ENCODE results near the gene ZNF688.
"Not testable (repeated sequence)": the region's sequence is repeated elsewhere in the genome, so short reads cannot be mapped to it uniquely, and the experiment has no call there.

Gene ZNF688

DNA sequence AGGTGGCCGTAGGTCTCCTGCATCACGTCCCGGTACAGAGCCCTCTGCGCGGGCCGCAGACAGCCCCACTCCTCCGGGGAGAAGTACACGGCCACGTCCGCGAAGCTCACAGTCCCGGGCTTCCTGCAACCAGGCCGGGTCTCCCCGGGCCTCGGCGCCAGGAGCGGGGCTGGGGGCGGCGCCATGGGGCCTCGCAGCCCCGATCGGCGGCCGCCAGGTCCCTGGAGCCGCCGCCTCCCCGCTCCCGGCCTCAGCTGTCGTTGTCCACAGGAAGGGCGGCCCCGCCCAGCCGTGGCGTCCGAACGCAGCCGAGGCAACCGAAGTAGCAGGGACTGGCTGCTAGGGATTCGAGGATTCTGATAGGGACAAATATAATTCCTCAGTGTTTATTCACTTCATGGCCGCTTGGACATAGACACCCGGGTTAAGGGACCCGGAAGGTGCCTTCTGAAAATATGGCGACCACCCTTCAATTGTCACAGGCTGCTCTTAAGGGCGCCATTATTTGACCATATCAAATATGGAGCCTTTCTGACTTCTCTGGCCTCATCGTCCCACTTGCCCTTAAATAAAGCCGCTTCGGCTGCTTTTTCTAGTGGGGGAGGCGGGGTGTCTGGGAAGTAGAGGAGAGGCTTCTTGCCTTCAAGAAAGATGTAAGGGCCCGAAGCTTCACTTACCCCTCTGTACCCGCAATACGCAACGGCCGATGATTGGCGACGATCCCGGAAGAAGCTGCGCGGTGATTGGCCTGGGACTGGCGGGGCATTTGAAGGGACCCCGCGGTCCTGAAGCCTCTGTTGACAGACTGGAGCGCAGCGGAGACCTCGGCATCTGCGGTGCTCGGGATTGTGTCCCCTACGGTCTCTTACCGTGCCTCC, at the start of gene ZNF688:
Gene ZNF688, minus strand, starts transcription at position 270 of the 878 bp plus-strand sequence. Its CDS starts 85 bp downstream, at position 185.
- peak; percentile 78 for DNase-seq

DNA sequence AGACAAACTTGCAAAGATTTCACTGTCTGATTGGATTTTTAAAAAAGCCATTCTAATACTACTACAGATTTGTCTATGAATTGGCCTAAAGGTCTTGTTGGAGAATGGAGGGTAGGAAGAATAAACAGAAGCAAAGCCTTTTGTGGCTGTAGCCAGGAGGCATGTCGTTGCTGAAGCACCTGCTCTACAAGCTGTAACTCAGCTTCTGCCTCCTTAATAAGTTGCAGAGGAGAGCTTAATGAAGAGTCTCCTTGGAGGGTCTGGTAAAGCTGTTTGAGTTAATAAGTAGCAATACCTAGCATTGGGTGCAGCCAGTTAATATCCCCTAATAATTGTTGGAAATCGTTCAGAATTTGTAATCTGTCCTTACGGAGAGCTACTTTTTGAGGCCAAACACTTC, 48.7 kb upstream of the ZNF688 start:
- DNase-seq = no peak

DNA sequence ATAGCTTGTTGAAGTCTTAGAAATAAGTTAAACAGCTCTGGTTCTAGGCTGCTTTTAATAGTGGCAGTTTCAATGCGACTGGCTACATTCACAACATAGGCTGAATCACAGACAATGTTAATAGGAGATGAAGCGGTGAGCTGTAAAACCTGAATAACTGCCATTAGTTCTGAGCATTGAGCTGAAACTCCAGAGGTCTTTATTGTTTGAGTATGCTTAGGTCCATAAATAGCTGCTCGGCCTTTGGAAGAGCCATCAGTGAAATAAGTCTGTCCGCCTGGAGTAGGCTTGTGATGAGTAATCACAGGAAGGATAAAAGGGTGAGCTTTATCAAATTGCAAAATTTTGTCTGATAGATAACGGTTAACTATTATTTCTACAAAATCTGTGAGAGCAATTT, 48.1 kb upstream of the ZNF688 start:
- DNase-seq = no peak

DNA sequence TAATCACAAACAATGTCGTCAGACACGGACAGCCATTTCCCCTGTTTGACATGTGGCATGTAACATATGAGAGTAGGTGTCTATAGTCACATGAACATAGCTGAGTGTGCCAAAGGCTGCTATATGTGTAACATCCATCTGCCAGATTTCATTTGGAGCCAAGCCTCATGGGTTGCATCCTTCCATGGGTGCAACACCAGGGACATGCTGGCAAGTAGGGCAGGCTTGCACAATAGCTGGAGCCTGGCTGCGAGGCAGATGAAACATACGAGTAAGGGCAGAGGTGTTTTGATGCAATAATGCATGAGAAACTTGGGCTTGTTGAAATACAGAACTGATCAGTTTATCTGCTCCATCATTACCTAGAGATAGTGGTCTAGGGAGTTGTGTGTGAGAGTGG, 47.7 kb upstream of the ZNF688 start:
- no peak for DNase-seq

DNA sequence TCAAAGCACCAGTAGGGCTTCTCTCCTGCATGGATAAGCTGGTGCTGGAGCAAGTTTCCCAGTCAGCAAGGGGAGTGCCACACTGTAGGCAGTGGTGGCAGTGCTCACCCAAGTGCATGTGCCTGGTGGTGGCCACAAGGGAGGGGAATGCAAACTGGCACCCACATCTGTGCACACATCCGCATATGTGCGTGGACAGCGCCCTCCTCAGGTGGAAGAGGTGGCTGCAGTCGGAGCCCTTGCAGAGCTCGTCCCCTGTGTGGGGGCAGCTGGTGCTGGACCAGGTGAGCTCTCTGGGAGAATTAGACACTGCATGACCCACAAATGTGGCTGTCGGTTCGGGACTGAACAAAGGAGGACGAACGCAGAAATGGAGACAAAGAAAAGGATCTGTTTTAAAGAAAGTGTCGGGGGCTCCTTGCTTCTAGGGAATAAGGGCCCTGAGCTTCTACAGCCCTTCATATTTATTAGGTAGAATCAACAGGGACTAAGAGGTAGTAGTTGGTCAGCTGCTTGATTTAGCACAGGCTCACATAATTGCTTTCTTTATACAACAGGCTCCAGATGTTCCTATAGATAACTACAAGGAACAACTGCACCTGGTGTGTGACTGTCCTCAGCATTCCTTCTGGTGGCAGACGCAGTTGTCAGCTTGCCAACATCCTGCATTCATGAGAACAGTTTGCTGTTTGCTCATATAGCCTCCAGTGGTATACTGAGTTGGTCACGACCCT, 44.0 kb upstream of the ZNF688 start:
- DNase-seq = peak; percentile 42

DNA sequence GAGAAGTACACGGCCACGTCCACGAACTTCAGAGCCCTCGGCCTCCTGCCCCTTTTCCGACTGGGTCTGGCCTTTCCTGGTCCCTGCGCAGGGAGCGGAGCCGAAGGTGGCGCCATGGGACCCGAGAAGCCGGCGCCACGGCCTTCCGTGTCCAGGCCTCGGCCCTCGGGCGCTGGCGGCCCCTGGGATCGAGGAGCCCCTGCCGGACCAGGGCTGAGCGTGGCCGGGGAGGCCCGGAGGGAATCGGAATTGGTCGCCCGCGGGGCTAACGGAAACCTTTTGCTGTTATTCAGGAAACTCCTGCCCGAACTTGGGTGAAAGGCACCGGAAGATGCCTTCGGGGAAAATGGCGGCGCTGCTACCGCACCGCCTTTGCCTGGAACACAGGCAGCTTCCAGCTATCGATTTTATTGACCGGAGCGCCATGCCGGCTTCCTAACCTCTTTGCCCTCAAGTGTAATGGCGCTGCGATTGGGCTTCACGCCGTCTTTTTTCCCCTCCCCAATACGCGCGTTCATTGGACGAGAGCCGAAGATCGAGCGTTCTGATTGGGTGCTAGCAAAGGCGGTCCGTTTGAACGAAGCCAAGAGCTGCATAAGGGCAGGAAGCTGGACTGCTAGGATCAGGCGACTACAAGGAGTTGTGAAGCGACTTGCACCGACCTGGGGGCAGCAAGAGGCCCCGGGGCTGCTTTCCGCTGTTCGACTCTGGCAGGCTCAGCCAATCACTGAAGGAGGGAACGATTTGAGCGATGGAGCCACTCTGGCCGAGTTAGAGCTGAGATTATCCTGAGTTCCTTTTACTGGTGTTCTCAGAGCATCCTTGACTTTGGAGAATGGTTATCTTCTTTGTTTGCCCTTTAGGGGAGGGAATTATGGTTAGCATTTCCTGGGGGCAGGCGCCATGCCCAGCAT, 38.7 kb upstream of the ZNF688 start, which contains the start of gene ZNF689:
Gene ZNF689, minus strand, starts transcription at position 464 of the 914 bp plus-strand sequence. Its CDS starts 348 bp downstream, at position 116.
- peak; percentile 72 for DNase-seq

DNA sequence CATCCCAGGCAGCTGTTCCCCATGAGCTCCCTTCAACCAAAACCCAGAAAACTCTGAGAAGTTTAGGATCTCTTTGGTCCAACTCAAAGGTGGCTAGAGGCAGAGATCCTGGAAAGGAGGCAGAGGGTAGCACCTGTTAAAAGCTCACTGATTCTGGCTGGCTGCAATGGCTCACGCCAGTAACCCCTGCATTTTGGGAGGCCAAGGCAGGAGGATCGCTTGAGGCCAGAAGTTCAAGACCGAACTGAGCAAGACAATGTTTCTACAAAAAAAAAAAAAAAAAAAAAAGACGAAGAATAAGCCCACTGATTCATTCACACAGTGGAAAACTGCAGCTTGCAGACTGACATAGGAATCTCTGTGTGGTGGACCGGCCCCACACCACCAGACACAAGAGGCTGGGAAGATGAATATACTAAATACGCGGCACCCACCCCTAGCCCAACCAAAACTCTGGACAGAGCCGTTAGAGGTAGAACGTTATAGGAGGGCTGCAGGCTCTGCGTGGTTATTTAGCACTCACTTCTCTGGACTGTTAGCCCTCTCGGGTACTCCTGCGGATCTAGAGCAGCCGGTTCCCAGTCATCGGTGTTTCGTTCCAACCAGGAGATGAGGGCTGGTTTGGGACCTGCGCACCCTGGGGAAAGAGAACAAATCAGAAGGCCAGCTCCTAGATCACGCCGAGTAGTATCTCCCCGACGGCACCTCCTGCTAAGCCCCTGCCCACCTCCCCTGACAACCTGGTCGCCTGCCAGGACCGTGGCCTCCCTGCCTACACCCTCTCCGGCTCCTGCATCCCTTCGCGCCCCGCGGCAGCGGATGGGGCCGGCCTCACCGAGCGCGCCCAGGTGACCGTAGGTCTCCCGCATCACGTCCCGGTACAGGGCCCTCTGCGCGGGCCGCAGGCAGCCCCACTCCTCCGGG, 37.8 kb upstream of the ZNF688 start:
- DNase-seq = peak; percentile 27

DNA sequence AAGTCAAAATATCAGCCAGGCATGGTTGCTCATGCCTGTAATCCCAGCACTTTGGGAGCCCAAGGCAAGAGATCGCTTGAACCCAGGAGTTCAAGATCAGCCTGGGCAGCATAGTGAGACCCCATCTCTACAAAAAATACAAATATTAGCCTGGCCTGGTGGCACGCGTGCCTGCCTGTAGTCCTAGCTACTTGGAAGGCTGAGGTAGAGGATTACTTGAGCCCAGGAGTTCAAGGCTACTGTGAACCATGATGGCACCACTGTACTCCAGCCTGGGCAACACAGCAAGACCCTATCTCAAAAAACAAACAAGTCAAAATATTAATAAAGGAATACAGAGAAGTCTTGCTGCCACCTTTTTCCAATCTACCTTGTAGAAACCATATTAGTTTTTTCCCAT, 34.5 kb upstream of the ZNF688 start:
- DNase-seq = no peak

DNA sequence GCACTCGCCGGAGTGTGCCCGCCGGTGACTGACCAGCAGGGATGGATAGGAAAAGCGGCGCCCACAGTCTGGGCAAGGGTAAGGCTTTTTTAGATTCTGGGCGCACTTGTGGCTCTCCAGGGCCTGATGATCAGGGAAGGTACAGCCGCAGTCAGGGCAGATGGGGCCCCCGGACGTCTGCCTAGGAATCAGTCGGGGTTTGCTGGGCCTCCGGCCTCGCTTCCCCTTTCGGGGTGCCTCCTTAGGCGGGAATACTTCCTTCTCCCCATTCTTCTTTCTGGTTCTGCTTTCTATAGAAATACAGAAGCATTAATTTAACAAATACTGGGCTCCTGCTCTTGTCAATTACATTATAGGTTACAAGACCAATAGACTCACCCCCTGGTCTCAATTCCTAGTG, 33.6 kb upstream of the ZNF688 start:
- no peak for DNase-seq

DNA sequence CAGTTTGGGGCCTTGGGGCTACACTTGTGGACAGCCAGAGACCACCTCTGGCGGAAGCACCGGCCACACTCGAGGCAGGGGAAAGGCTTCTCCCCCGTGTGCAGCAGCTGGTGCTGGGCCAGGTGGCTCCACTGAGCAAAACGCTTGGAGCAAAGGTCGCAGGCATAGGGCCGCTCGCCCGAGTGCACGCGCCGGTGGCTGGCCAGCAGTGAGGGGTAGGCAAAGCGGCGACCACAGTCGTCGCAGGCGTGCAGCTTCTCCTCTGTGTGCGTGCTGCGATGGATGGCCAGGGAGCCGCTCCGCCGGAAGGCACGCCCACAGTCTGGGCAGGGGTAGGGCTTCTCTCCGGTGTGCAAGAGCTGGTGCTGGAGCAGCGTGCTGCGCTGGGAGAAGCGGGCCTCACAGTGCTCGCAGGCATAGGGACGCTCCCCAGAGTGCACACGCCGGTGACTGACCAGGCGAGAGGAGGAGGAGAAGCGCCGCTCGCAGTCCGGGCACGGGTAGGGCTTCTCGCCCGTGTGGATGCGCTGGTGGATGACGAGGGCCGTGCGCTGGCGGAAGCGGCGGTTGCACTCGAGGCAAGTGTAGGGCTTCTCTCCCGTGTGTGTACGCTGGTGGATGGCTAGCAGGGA, 32.9 kb upstream of the ZNF688 start:
- DNase-seq = no peak

DNA sequence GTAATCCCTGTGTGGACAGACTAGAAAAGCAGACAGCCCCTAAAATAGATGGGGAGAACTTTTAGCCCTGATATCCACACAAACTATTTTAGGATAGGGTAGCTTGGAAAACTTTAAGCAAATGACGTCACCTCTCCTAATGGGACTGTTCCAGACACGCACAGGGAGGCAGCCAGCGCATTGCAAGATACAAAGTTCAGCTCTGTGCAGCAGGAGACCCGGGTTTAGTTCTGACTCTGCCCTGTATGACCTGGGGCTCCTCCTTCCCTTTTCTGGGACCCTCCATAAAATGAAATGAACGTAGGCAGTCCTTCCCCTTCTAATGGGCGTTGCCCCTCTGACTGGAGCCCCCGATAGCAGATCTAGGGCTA, 32.4 kb upstream of the ZNF688 start:
- no peak for DNase-seq

DNA sequence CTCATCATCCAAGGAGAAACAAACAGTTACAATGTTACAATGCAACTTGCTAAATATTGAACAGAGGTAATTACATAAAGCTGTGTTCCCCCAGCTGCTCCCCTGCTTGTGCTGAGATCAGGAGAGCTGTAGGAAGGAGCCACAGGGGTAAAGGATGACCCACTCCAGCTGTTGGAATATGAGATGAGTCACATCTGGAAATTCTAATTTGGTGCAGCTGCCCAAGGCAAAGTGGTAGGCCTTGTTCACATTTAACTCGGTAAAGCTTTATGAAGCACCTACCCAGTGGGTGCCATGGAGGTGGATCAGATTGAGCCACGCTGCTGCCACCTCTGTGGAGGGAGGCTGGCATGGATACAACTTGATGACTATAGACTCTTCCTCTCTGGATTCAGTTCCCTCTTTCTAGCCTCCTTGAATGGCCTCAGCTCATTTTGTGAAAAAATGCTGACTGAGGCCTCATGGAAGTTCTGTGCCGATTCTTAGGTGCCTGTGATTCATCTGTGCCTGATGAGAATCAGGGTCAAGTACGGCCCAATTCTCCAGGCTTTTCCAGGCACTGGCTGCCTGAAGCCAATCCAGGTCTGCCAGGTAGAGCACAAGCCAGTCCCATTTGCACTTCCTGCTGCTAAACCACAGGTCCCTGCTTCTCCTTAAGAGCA, 31.2 kb upstream of the ZNF688 start:
- DNase-seq = no peak

DNA sequence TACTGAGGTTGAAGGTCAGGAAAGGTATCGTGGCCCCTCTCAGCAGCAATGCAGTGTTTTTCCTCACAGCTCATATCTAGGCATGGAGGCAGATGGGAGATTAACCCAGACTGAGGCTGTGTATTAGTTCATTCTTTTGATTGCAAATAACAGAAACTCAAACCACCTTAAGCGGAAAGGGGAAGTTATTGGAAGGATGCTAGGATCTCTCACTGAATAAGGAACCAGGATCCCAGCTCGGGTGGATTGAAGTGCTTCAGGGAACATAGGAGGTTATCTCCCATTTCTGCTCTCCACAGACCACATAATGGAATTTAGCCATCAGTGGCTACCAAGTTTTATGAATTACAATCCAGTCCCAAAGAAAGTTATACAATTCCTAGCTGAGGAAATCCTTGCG, 30.5 kb upstream of the ZNF688 start:
- DNase-seq = no peak

DNA sequence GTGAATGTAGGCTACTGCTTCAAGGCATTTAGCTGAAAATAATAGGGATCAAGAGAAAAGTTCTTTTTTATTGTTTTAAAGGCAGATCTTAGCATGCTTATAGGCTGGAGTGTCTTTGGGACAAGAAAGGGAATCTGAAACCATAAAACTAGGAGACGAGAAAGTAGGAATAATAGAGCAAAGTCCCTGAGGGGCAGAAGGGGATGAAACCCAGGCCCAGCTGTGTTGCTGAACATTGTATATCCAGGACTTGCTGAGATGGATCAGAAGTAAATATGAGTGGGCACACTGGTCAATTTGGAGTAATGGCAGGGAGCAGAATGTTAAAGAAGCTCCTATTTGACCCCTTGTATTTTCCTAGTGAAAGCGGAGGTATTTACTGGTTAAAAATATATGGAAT, 29.4 kb upstream of the ZNF688 start:
- no peak for DNase-seq

DNA sequence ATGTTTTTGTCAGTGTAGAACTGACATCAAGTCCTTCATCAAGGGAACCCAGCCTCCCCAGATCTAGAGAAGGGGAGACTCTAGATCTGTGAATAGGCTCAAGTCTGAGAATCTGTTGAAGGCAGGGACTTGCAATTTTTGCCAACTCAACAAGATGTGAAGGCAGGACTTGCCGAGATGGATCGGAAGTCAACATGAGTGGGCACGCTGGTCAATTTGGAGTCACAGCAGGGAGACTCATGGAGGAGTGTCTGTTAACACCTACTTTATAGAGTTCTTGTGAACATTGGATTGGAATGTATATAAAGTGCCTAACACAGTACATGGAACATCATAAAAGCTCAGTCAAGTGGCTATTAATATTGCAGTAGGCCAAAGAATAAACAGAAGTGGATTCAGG, 28.7 kb upstream of the ZNF688 start:
- DNase-seq = no peak

DNA sequence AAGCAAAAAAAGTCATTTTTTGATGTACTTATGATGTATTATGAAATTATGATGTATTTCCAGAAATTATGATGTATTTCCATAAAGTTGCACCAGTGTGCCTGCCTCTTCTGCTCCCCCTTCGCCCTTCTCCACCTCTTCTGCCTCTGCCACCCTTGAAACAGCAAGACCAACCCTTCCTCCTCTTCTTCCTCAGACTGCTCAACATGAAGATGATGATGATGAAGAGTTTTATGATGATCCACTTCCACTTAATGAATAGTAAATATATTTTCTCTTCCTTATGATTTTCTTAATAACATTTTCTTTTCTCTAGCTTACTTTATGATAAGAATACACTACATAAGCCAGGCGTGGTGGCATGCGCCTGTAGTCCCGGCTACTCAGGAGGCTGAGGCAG, 21.4 kb upstream of the ZNF688 start:
- DNase-seq = no peak

DNA sequence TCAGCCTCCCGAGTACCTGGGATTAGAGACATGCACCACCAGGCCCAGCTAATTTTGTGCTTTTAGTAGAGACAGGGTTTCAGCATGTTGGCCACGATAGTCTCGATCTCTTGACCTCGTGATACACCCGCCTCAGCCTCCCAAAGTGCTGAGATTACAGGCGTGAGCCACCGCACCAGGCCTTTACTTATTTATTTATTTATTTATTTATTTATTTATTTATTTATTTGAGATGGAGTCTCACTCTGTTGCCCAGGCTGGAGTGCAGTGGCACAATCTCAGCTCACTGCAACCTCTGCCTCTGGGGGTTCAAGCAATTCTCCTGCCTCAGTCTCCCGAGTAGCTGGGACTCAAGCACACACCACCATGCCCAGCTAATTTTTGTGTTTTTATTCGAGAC, 19.4 kb upstream of the ZNF688 start:
- DNase-seq = not testable (repeated sequence)

DNA sequence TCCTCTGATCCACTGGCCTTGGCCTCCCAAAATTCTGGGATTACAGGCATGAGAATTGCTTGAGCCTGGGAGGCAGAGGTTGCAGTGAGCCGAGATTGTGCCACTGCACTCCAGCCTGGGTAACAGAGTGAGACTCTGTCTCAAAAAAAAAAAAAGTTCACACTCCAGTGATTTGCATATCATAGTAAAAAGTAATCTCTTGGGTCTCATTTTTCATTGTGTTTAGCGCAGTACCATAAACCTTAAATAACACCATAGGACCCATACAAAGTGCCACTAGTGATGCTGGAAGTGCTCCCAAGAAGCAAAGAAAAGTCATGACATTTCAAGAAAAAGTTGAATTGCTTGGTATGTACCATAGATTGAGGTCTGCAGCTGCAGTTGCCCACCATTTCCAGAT, 18.1 kb upstream of the ZNF688 start:
- not testable (repeated sequence) for DNase-seq

DNA sequence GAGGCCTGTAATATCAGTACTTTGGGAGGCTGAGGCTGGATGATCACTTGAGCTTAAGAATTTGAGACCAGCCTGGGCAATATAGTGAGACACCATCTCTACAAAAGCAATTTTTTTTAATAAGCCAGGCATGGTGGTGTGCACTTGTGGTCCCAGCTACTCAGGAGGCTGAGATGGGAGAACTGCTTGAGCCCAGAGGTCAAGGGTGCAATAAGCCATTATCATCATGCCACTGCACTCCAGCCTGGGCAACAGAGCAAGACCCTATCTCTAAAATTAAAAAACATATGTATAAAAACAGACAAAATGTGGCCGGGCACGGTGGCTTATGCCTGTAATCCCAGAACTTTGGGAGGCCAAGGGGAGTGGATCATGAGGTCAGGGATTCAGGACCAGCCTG, 17.1 kb upstream of the ZNF688 start:
- no peak for DNase-seq

DNA sequence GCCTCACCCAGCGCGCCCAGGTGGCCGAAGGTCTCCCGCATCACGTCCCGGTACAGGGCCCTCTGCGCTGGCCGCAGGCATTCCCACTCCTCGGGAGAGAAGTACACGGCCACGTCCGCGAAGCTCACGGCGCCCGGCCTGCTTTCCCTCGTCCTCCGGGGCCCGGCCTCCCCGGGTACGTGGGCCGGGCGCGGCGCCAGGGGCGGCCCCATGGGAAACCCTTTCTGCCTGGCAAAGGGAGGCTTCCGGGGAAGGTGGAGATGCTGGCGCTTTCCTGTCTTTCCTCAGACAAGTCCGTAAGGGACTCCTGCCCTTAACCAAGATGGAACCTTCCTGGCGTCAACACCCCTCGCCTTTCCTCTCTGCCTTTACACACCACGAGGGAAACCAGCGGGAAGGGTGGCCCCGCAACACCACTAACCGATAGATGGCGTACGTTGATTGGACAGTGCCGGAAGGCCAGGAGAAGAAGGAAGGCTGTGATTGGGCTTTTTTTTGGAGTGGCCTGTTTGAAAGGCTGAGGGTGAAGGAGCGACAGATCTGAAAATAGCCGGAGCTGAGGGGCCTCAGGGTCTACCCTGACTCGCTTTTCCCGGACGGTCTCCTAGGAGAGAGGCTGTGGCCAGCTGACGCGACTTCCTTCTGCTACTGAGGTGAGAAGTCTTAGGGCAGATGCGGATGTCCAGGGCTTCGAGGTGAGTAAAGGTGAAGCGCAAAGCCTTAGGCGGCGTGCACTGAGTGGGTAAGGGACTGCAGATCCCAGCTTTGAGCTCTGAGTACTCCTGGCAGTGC, 14.1 kb upstream of the ZNF688 start, which contains the start of gene ZNF785:
Gene ZNF785, minus strand, starts transcription at position 298 of the 792 bp plus-strand sequence. Its CDS starts 86 bp downstream, at position 212.
- DNase-seq = no peak
